LHCN-M2 (cell line): ENCODE results near the gene MXRA7. TPM values are rescaled to one million over a fixed set of nuclear protein-coding genes. Genes with fewer than 3 reads are reported as not detected.
A peak's percentile ranks its signal among the peaks of the same experiment; 100 is the strongest.
"Not testable (repeated sequence)": the region's sequence is repeated elsewhere in the genome, so short reads cannot be mapped to it uniquely, and the experiment has no call there.

ENCODE experiments used
- DNase-seq: peaks from one replicate; pipeline ENCODE4 v3.0.0-alpha.2; 2012; ENCODE audit warnings: low read depth
- total RNA-seq: library from RNA; depleted of rRNA; stranded (reverse); fragments of >200 nt; gene quantifications from 2 replicates; pipeline ENCODE4 v1.2.3, GENCODE V29; 2014

The MXRA7 gene
- total RNA-seq, 1 experiment from 2014 or later: 568 TPM

- DNase-seq: peak; percentile 100
Observed at GRCh38 chr17:76716146-76716838, 5.5 kb upstream of the MXRA7 start.

GRCh38 chr17:76715496-76715830 is 4.7 kb upstream of the MXRA7 start:
- DNase-seq: no peak

DNA sequence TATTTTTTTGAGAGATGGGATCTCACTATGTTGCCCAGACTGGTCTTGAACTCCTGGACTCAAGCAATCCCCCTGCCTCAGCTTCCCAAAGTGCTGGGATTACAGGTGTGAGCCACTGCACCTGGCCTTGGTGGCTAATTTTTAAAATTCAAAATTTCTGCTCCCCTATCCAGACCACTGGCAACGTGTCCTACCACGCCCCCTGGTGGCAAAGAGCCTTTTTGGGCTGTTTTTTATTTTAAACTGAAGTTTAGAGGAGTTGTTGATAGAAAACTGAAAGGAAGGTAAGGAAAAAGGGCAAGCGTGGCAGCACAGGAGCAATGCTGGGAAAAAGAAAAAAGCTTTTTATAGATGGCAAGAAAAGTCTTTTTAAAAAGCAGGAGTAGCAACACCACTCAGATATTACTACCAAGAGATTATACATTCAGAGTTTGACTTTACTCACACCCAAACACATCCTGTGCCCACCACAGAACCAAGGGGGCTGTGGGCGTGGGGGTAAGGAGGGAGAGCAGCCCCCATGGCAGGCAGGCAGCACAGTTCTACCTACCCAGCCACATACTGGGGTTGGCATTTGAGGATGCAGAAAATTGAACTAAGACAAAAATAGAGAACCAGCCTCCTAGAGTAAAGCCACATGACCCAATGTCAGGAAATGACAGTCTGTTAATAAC is 4.2 kb upstream of the MXRA7 start:
- DNase-seq: no peak

- no peak for DNase-seq
Observed at GRCh38 chr17:76714336-76714735, 3.6 kb upstream of the MXRA7 start.

GRCh38 chr17:76713765-76714164 is 3.0 kb upstream of the MXRA7 start:
- DNase-seq: no peak

- not testable (repeated sequence) for DNase-seq
Observed at GRCh38 chr17:76712321-76712720, 1.6 kb upstream of the MXRA7 start.

- not testable (repeated sequence) for DNase-seq
Observed at GRCh38 chr17:76709951-76710862, 558 bp downstream of the MXRA7 start.

GRCh38 chr17:76709077-76709950 is 1.5 kb downstream of the MXRA7 start:
- DNase-seq: peak; percentile 98

DNA sequence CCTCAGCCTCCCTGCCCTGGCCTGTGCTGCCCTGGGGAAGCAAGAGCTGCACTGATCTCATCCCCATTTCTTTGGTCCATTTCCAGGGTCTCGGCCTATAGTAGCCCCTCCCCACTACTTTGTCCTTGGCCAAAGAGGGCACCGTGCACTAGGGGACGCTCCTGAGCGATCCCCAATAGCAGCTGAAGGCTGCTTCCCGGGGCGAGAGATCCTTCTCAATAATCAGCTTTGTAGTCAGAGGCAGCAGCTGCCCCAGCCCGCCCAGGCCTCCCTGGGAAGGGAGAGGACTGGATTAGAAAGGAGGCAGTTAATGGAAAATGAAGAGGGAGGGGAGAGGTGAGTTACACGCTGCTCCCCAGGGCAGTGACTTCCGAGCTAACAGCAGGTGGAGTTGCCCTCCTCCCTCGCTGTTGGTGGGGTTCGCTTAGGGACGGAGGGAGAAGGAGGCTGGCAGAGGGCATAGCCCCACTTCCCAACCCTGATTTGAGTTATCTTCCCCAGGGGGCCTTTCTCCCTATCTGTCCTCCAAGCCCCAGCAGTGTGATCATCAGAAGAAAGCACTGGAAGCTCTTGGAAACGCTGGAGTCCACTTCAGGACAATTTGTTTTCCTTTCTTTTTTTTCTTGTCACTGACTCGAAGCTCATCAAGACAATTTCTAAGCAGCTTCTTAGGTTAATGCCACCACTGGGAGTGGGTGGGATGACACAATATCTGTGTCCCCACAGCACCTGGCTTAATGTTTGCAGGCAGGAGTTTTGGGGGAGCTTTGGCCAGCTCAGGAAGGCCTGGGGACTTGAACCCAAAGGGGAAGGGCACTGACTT is 2.6 kb downstream of the MXRA7 start:
- DNase-seq: peak; percentile 70

DNA sequence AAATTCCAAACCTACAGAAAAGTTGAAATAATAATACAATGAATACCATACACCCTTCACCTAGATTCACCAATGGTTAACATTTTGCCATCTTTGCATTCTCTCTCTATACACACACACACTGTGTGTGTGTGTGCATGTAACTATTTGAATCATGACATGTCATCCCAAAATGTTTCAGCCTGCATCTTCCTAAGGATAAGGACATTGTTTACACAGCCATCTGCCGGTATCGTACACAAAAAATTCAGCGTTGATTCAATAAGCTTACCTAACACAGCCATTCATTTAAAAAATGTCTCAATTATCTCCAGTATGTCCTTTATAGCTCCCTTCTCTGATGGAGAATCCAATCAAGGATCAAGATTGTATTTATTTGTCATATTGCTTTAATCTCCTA is 3.9 kb downstream of the MXRA7 start:
- no peak for DNase-seq

DNA sequence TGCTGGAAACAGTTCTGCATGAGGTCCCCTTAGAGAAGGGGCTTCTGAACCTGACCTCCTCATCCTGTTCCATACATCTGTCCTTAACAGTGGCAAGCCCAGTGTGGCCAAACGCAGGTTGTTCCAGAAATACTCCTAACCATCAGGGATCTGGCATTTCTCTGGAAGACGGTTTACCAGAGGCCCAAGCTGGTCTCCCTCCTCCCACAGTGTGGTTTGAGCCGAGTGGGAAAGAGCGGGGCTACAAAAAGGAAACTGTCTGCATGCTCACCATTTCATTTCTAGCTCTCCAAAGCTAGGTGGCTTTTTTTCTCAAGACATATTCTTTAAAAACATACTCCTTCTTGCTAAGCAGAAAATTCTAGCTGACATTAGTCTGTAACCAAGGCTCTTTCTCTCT is 6.0 kb downstream of the MXRA7 start:
- no peak for DNase-seq

GRCh38 chr17:76702941-76703637 is 7.7 kb downstream of the MXRA7 start:
- no peak for DNase-seq

DNA sequence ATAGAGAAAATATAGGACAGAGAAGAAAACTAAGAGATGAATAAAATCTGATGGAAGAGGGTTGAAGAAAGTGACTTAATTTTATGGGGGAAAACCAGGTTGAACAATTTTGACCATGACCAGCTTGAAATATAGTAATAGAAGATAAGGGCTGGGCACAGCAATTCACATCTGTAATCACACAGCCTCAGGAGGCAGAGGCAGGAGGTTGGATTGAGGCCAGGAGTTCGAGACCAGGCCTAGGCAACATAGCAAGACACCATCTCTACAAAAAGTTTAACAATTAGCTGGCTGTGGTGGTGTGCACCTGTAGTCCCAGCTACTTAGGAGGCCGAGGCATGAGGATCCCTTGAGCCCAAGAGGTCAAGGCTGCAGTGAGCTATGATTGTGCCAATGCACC is 8.7 kb downstream of the MXRA7 start:
- no peak for DNase-seq

- DNase-seq: no peak
Observed at GRCh38 chr17:76701471-76701967, 9.2 kb downstream of the MXRA7 start.

GRCh38 chr17:76700617-76701470 is 9.9 kb downstream of the MXRA7 start:
- peak; percentile 90 for DNase-seq

- no peak for DNase-seq
Observed at GRCh38 chr17:76700270-76700616, 10.5 kb downstream of the MXRA7 start.

DNA sequence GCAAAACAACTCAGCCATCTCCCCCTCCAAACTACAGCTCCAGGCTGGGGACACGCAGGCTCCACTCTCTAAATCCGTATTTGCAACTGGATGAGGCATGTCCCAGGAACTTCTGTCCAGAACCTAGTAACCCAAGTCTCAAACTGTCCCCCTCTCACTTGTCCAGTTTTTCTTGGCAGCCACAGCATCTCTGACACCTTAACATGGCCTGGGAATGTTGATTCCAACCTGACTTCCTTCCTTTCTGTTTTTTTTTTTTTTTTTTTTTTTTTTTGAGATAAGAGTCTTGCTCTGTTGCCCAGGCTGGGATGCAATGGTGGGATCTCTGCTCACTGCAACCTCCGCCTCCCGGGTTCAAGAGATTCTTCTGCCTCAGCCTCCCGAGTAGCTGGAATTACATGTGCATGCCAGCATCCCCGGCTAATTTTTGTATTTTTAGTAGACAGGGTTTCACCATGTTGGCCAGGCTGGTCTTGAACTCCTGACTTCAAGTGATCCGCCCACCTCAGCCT is 12.2 kb downstream of the MXRA7 start:
- not testable (repeated sequence) for DNase-seq

DNA sequence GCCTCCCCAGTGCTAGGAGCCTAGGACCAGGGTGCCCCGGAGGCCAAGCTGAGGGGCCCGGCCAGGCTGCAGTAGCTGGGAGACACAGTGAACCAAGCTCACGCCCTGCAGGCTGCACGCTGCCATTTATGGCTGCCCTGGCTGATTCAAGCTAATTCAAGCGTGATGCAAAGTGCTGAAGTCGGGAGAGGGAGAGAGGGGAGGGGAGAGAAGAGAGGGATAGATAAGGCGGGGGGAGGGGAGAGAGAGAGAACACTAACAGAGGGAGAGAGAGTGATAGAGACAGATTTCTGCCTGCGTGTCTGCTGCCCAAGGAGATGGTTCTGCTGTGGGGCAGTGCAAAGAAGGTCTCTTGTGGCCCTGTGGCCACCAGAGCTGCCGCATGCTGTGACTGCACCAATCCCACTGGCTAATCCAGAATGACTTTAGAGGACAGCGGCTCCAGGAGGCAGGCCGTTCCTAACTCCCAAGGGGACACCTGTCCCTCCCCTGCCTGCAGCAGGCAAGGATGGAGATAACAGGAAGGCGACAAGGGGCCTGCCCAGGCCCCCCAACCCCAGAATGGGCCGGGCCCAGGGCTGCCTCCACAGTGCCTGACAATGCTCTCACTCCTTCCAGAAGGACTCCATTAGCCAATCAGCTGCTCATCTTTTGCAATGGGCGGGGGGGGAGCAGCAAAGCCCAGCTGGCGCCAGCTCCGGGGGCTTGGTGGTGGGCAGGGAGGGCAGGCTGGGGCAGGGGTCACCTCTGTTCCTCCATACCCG is 12.9 kb downstream of the MXRA7 start:
- DNase-seq: peak; percentile 59
